ENCODE measurements around the gene TLE3. TPM values are rescaled to one million over a fixed set of nuclear protein-coding genes. Genes with fewer than 3 reads are reported as not detected.

TLE3 gene
- polyA plus RNA-seq, 2 of the 4 experiments (the other 2 are of a cell fraction), result 4.6 to 5.3 TPM

DNA sequence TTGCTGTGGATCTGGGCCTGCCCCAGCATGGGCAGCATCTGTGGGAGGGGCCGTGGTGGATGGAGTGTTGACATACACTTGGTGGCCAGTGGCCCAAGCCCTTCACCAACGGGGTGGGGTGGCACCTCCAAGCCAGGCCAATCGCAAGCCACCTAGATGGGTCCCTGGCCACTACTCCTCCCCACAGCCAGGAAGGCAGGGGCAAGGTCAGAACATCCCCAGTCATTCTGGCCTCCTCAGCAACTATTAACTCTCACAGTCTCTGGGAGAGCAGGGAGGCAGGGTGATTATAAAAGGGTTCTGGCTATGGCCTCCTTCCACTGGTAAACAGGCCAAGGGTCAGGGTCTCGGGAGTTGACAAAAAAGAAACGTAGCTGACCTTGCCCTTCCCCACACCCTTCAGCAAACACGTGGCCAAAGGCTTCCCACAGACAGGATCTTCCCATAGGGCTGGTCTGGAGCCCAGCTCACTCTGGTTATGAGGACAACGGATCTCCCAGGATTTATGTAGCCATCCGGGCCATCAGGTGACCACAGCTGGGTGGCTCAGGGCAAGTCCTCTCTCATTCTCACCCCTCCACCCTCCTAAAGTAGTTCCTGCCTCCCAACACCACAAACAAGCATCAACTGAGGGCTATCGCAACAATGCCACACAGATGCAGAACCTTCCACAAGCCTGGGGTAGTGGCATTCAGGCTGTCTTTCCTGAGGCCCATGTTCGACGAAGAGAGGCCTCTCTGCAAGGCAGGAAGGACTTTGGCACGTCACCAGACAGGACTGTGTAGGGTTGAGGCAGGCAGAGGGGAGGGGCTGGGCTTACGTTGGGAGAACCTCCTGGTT lies 18.9 kb downstream of the TLE3 start:
- FAIRE-seq (no peak), ATAC-seq (no peak)

DNA sequence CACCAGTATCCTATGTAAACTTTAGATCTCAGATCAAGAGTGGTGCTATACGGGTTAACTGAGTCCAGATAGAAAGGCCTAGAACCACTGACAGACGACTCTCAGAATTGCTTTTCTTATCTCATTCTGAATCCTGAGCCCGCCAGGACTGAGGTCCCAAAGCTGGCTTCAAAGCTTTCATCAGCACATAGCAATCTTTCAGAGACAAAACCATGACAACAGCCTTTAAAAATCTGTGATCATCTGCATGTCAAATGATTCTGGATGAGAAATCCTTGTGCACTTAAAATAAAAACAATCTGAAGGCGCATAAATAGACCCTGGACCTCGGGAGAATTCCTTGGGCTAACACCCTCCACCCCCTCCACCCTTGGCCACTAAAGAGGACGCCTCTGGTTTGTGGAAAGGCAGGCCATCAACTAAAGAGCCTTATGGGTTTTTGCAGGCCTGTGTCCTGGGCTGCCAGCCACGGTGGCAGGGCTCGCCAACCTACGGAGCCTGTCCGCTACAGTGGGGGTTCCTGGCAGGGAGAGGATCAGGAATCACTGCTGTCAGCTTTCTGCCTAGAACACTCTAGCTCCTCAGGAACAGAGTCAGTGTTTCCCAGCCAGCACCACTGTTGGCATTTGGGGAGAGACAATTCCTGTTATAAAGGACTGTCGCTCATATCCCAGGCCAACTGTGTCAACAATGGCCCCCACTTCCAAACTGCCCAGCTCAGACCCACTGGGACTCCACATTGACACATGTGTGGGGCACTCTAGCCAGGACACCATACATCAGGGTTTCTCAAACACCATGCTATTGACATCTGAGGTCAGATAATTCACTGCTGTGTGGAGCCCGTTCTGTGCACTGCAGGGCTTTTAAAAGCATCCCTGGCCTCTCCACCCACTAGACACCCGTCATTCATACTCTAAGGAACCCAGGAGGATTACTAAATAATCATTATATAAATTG lies 20.2 kb downstream of the TLE3 start:
- ATAC-seq (no peak), DNase-seq (ENCODE audit: low read depth in 1 of 2, low spot score in 1 of 2) (no peak), FAIRE-seq (no peak)
- ChIA-PET CTCF (interaction anchor here (0.9 to 1.8 kb wide), 4 partner anchors 15 to 389 kb away, joined by 3 to 4 read pairs (median 4); partner anchors contain the start of gene TLE3), POLR2A (no interaction called here)
- H3K9me3 ChIP-seq, result no peaks in the 10 kb centered on the region
- H3K27ac ChIP-seq, result no peak overlapping the region
- 87% methylated on average over 13 of the region's 13 CpGs for WGBS (ENCODE audit: missing lambda C conversion rate)
- no peaks in the 10 kb centered on the region for H3K4me1 ChIP-seq
- no peak overlapping the region for H3K4me2 ChIP-seq
- no peak overlapping the region for H3K4me3 ChIP-seq
- no peak for TF ChIP-seq ZFP36 (IDR thresholded peaks at IDR 0.05; ENCODE audit: borderline replicate concordance, partially characterized antibody)
- TF ChIP-seq, protein P1, sequence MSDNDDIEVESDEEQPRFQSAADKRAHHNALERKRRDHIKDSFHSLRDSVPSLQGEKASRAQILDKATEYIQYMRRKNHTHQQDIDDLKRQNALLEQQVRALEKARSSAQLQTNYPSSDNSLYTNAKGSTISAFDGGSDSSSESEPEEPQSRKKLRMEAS (IDR thresholded peaks at IDR 0.05), result no peak
- no peak for TF ChIP-seq EHMT2 (IDR thresholded peaks at IDR 0.05; ENCODE audit: low read depth)
- no peak for TF ChIP-seq CBX8 (IDR thresholded peaks at IDR 0.05)
- no peak for TF ChIP-seq KDM1A (IDR thresholded peaks at IDR 0.05; ENCODE audit: low read depth)
- no peak for TF ChIP-seq CHD4 (IDR thresholded peaks at IDR 0.05; ENCODE audit: borderline replicate concordance)
- TF ChIP-seq ZSCAN20 (CRISPR knock-in tag; IDR thresholded peaks at IDR 0.05), result no peak
- TF ChIP-seq, protein P2, sequence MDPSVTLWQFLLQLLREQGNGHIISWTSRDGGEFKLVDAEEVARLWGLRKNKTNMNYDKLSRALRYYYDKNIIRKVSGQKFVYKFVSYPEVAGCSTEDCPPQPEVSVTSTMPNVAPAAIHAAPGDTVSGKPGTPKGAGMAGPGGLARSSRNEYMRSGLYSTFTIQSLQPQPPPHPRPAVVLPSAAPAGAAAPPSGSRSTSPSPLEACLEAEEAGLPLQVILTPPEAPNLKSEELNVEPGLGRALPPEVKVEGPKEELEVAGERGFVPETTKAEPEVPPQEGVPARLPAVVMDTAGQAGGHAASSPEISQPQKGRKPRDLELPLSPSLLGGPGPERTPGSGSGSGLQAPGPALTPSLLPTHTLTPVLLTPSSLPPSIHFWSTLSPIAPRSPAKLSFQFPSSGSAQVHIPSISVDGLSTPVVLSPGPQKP (IDR thresholded peaks at IDR 0.05; ENCODE audit: low read depth, low read length), result no peak
- TF ChIP-seq, protein P3, sequence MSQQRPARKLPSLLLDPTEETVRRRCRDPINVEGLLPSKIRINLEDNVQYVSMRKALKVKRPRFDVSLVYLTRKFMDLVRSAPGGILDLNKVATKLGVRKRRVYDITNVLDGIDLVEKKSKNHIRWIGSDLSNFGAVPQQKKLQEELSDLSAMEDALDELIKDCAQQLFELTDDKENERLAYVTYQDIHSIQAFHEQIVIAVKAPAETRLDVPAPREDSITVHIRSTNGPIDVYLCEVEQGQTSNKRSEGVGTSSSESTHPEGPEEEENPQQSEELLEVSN (IDR thresholded peaks at IDR 0.05; ENCODE audit: borderline replicate concordance, low read depth), result no peak
- no peak for TF ChIP-seq POLR2AphosphoS2 (conservative IDR thresholded peaks at IDR 0.05; ENCODE audit: low read length)

More for the DNA sequence above, 18.9 kb downstream of the TLE3 start:
- Histone ChIP-seq H3K4me2 (no peak overlapping the region), H3K27ac (no peak overlapping the region), H3K4me3 (no peak overlapping the region), H3K4me1 (no peaks in the 10 kb centered on the region), H3K9me3 (no peaks in the 10 kb centered on the region)
- WGBS (ENCODE audit: missing lambda C conversion rate), result 86% methylated on average over 12 of the region's 13 CpGs
- no peak for DNase-seq (ENCODE audit: low read depth in 1 of 2, low spot score in 1 of 2)
- no peak for TF ChIP-seq POLR2A (IDR thresholded peaks at IDR 0.05; ENCODE audit: low read length)
- POLR2A ChIA-PET, result no interaction called here
- CTCF ChIA-PET, result interaction anchor here (0.9 to 1.8 kb wide), 3 partner anchors 14 to 388 kb away, joined by 3 to 4 read pairs (median 4); no protein-coding TSS in a partner anchor

GRCh38 chr15:70074380-70074779 lies 23.3 kb downstream of the TLE3 start:
- FAIRE-seq, result no peak
- H3K9me3 ChIP-seq, result no peaks in the 10 kb centered on the region
- WGBS (ENCODE audit: missing lambda C conversion rate), result 87% methylated on average over 13 of the region's 13 CpGs
- H3K4me3 ChIP-seq, result no peak overlapping the region
- H3K4me2 ChIP-seq, result no peak overlapping the region
- ATAC-seq, result no peak
- ChIA-PET POLR2A (no interaction called here), CTCF (interaction anchor here (0.8 kb wide), 1 partner anchor 32 kb away, joined by 3 read pairs; no protein-coding TSS in a partner anchor)
- no peak for DNase-seq (ENCODE audit: low read depth in 1 of 2, low spot score in 1 of 2)
- TF ChIP-seq RAD21 (conservative IDR thresholded peaks at IDR 0.05 in 1 of 2, IDR thresholded peaks at IDR 0.05 in 1 of 2) (no peak), JUNB (IDR thresholded peaks at IDR 0.05) (no peak), ATOH8 (CRISPR knock-in tag; IDR thresholded peaks at IDR 0.05; ENCODE audit: low read depth) (no peak), JUN (IDR thresholded peaks at IDR 0.05) (no peak), ESRRA (IDR thresholded peaks at IDR 0.05; ENCODE audit: borderline replicate concordance, low read length) (no peak)
- TF ChIP-seq, protein P4, sequence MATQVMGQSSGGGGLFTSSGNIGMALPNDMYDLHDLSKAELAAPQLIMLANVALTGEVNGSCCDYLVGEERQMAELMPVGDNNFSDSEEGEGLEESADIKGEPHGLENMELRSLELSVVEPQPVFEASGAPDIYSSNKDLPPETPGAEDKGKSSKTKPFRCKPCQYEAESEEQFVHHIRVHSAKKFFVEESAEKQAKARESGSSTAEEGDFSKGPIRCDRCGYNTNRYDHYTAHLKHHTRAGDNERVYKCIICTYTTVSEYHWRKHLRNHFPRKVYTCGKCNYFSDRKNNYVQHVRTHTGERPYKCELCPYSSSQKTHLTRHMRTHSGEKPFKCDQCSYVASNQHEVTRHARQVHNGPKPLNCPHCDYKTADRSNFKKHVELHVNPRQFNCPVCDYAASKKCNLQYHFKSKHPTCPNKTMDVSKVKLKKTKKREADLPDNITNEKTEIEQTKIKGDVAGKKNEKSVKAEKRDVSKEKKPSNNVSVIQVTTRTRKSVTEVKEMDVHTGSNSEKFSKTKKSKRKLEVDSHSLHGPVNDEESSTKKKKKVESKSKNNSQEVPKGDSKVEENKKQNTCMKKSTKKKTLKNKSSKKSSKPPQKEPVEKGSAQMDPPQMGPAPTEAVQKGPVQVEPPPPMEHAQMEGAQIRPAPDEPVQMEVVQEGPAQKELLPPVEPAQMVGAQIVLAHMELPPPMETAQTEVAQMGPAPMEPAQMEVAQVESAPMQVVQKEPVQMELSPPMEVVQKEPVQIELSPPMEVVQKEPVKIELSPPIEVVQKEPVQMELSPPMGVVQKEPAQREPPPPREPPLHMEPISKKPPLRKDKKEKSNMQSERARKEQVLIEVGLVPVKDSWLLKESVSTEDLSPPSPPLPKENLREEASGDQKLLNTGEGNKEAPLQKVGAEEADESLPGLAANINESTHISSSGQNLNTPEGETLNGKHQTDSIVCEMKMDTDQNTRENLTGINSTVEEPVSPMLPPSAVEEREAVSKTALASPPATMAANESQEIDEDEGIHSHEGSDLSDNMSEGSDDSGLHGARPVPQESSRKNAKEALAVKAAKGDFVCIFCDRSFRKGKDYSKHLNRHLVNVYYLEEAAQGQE (IDR thresholded peaks at IDR 0.05), result no peak
- TF ChIP-seq, protein P3 (IDR thresholded peaks at IDR 0.05; ENCODE audit: borderline replicate concordance, low read depth), result no peak
- no peaks in the 10 kb centered on the region for H3K4me1 ChIP-seq
- no peak overlapping the region for H3K27ac ChIP-seq

All from A549 (cell line).